Activated CD8-positive, alpha-beta memory T cell treated with anti-CD3 and anti-CD28 coated beads, Interleukin-2, amount 50 U/mL, for 48 hours (primary cell): Measurements from ENCODE around the gene RFTN1.

Source experiments
- DNase-seq: peaks from one replicate; pipeline ENCODE4 v3.0.0-alpha.2; 2020

RFTN1 gene

GRCh38 chr3:16513141-16514020 lies at the start of gene RFTN1:
TSS of gene RFTN1 (minus strand) at chr3:16513699. CDS start at chr3:16493869, 19,830 bp downstream.
- DNase-seq, result peak; percentile 81

- no peak for DNase-seq
Measured at GRCh38 chr3:16559653-16560365, 46.3 kb upstream of the RFTN1 start.

GRCh38 chr3:16554126-16554525 lies 40.6 kb upstream of the RFTN1 start:
- DNase-seq, result no peak

GRCh38 chr3:16552757-16553156 lies 39.3 kb upstream of the RFTN1 start:
- DNase-seq, result no peak

GRCh38 chr3:16551342-16551976 lies 38.0 kb upstream of the RFTN1 start:
- DNase-seq, result no peak

GRCh38 chr3:16550676-16551341 lies 37.3 kb upstream of the RFTN1 start:
- peak; percentile 76 for DNase-seq

- DNase-seq, result no peak
Measured at GRCh38 chr3:16550305-16550675, 36.8 kb upstream of the RFTN1 start.

- DNase-seq, result no peak
Measured at GRCh38 chr3:16548721-16549120, 35.2 kb upstream of the RFTN1 start.

GRCh38 chr3:16547561-16548357 lies 34.3 kb upstream of the RFTN1 start:
- DNase-seq, result no peak

- DNase-seq, result no peak
Measured at GRCh38 chr3:16546186-16547010, 32.9 kb upstream of the RFTN1 start.

GRCh38 chr3:16545413-16546185 lies 32.1 kb upstream of the RFTN1 start:
- DNase-seq, result no peak

GRCh38 chr3:16543242-16543864 lies 29.9 kb upstream of the RFTN1 start:
- DNase-seq, result no peak

- DNase-seq, result no peak
Measured at GRCh38 chr3:16538507-16538906, 25.0 kb upstream of the RFTN1 start.

GRCh38 chr3:16536996-16537395 lies 23.5 kb upstream of the RFTN1 start:
- DNase-seq, result no peak

- no peak for DNase-seq
Measured at GRCh38 chr3:16536344-16536663, 22.8 kb upstream of the RFTN1 start.

GRCh38 chr3:16534640-16535262 lies 21.3 kb upstream of the RFTN1 start:
- no peak for DNase-seq

- DNase-seq, result no peak
Measured at GRCh38 chr3:16533928-16534574, 20.6 kb upstream of the RFTN1 start.

GRCh38 chr3:16529264-16529663 lies 15.8 kb upstream of the RFTN1 start:
- DNase-seq, result no peak

GRCh38 chr3:16528581-16528993 lies 15.1 kb upstream of the RFTN1 start:
- no peak for DNase-seq
